Measurements from ENCODE around the gene S100A7A.

- TF ChIP-seq CTCF (IDR thresholded peaks at IDR 0.05) = no peak
- TF ChIP-seq POLR2A (IDR thresholded peaks at IDR 0.05) = no peak
These were observed 6.2 kb downstream of the S100A7A start for GRCh38 chr1:153422450-153423068.

Data from body of pancreas (tissue), 4 donors.